Measurements from ENCODE around the gene DAPK2.

DNA sequence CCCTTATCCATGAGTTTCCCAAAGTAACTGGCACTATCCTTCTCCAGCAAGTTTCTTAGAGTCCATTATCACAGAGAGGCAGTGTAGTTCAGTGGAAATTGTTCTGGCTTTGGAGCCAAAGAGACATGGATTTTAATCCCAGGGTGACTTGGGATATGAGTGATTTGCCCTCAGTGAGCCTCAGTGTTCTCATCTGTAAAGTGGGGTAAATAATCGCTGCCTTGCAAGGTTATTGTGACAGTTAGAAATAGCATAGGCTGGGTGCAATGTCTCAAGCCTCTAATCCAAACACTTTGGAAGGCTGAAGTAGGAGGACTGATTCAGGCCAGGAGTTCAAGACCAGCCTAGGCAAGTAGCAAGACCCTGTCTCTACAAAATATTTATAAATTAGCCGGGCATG is 30.0 kb downstream of the DAPK2 start:
- TF ChIP-seq EP300 (IDR thresholded peaks at IDR 0.05), result no peak
- TF ChIP-seq POLR2A (IDR thresholded peaks at IDR 0.05), result no peak
- TF ChIP-seq, protein P1, sequence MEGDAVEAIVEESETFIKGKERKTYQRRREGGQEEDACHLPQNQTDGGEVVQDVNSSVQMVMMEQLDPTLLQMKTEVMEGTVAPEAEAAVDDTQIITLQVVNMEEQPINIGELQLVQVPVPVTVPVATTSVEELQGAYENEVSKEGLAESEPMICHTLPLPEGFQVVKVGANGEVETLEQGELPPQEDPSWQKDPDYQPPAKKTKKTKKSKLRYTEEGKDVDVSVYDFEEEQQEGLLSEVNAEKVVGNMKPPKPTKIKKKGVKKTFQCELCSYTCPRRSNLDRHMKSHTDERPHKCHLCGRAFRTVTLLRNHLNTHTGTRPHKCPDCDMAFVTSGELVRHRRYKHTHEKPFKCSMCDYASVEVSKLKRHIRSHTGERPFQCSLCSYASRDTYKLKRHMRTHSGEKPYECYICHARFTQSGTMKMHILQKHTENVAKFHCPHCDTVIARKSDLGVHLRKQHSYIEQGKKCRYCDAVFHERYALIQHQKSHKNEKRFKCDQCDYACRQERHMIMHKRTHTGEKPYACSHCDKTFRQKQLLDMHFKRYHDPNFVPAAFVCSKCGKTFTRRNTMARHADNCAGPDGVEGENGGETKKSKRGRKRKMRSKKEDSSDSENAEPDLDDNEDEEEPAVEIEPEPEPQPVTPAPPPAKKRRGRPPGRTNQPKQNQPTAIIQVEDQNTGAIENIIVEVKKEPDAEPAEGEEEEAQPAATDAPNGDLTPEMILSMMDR (IDR thresholded peaks at IDR 0.05), result no peak
